ENCODE data around the gene NSD1.

NSD1 gene

GRCh38 chr5:177333420-177334154 lies 200.0 kb downstream of the NSD1 start:
- no peak overlapping the region for H3K27ac ChIP-seq (replicated peaks)
- TF ChIP-seq SPI1 (IDR thresholded peaks at IDR 0.05; ENCODE audit: borderline replicate concordance, low read depth) (no peak), REST (IDR thresholded peaks at IDR 0.05; ENCODE audit: insufficient replicate concordance, low read depth) (no peak), CTCF (IDR thresholded peaks at IDR 0.05; ENCODE audit: insufficient read depth, low read length) (no peak), GABPA (IDR thresholded peaks at IDR 0.05; ENCODE audit: low read depth) (no peak), POLR2AphosphoS5 (IDR thresholded peaks at IDR 0.05; ENCODE audit: low read depth) (no peak)
- no peaks in the 10 kb centered on the region for H3K27me3 ChIP-seq (ENCODE audit: insufficient read depth, poor library complexity, severe bottlenecking)
- H3K4me3 ChIP-seq (replicated peaks; ENCODE audit: insufficient read depth, low read length), result no peak overlapping the region
- no peak for DNase-seq (ENCODE audit: low read depth in 1 of 2, low spot score in 1 of 2)

GRCh38 chr5:177334155-177334551 lies 200.6 kb downstream of the NSD1 start:
- no peaks in the 10 kb centered on the region for H3K27me3 ChIP-seq (ENCODE audit: insufficient read depth, poor library complexity, severe bottlenecking)

More at GRCh38 chr5:177334155-177334551, 200.6 kb downstream of the NSD1 start:
- no peak overlapping the region for H3K27ac ChIP-seq (replicated peaks)
- DNase-seq (ENCODE audit: low read depth in 1 of 2, low spot score in 1 of 2), result no peak
- no peak overlapping the region for H3K4me3 ChIP-seq (replicated peaks; ENCODE audit: insufficient read depth, low read length)
- TF ChIP-seq CTCF (IDR thresholded peaks at IDR 0.05; ENCODE audit: insufficient read depth, low read length), result no peak
- no peak for TF ChIP-seq SPI1 (IDR thresholded peaks at IDR 0.05; ENCODE audit: borderline replicate concordance, low read depth)
- TF ChIP-seq GABPA (IDR thresholded peaks at IDR 0.05; ENCODE audit: low read depth), result no peak
- TF ChIP-seq POLR2AphosphoS5 (IDR thresholded peaks at IDR 0.05; ENCODE audit: low read depth), result no peak
- no peak for TF ChIP-seq REST (IDR thresholded peaks at IDR 0.05; ENCODE audit: insufficient replicate concordance, low read depth)
